Renal cortex interstitium (tissue), 15 donors: ENCODE results near the gene CDC14A. TPM values are rescaled to one million over a fixed set of nuclear protein-coding genes. Genes with fewer than 3 reads are reported as not detected.

Experiments used
- DNase-seq, 11 donors: peaks; one replicate each; pipeline ENCODE4 v3.0.0-alpha.2; 2013; ENCODE audit warnings: low read depth in 9 of 11, low spot score in 4 of 11; ENCODE audit errors: extremely low read depth in 1 of 11
- long read RNA-seq, 16 experiments: transcript quantifications; one replicate each; lab custom pipeline, GENCODE V29; 2026
- polyA plus RNA-seq, 3 donors: library from polyadenylated mRNA; unstranded; fragments of 120-200 nt; gene quantifications; one replicate each; pipeline ENCODE4 v1.2.1, GENCODE V29; 2013; ENCODE audit not compliant: insufficient read length in 3 of 3

CDC14A gene, protein sequence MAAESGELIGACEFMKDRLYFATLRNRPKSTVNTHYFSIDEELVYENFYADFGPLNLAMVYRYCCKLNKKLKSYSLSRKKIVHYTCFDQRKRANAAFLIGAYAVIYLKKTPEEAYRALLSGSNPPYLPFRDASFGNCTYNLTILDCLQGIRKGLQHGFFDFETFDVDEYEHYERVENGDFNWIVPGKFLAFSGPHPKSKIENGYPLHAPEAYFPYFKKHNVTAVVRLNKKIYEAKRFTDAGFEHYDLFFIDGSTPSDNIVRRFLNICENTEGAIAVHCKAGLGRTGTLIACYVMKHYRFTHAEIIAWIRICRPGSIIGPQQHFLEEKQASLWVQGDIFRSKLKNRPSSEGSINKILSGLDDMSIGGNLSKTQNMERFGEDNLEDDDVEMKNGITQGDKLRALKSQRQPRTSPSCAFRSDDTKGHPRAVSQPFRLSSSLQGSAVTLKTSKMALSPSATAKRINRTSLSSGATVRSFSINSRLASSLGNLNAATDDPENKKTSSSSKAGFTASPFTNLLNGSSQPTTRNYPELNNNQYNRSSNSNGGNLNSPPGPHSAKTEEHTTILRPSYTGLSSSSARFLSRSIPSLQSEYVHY
- 10 to 100 TPM; 27.2 to 31.8 (median 28.7) TPM for polyA plus RNA-seq
- long read RNA-seq, donor 1, partial matches to known transcripts: 0 of 3 reads
- long read RNA-seq, donor 1, other reads (novel, unspliced or antisense): 0 of 3 reads
- long read RNA-seq, donor 2, partial matches to known transcripts: 0 of 3 reads
- long read RNA-seq, donor 2, other reads (novel, unspliced or antisense): 0 of 3 reads
- long read RNA-seq, donor 3: 0 reads
- long read RNA-seq, donor 4, partial matches to known transcripts: 0 of 1 reads
- long read RNA-seq, donor 4, other reads (novel, unspliced or antisense): 0 of 1 reads
- long read RNA-seq, donor 5: 0 reads
- long read RNA-seq, donor 6, partial matches to known transcripts: 0 of 3 reads
- long read RNA-seq, donor 6, other reads (novel, unspliced or antisense): 0 of 3 reads
- long read RNA-seq, donor 7, partial matches to known transcripts: 0 of 3 reads
- long read RNA-seq, donor 7, other reads (novel, unspliced or antisense): 0 of 3 reads
- long read RNA-seq, donor 8, partial matches to known transcripts: 7 of 8 reads
- long read RNA-seq, donor 8, other reads (novel, unspliced or antisense): 0 of 8 reads
- long read RNA-seq, donor 9, partial matches to known transcripts: 0 of 2 reads
- long read RNA-seq, donor 9, other reads (novel, unspliced or antisense): 0 of 2 reads
- long read RNA-seq, donor 10, partial matches to known transcripts: 0 of 4 reads
- long read RNA-seq, donor 10, other reads (novel, unspliced or antisense): 0 of 4 reads
- long read RNA-seq, donor 11, partial matches to known transcripts: 0 of 2 reads
- long read RNA-seq, donor 11, other reads (novel, unspliced or antisense): 0 of 2 reads
- long read RNA-seq, donor 12, partial matches to known transcripts: 0 of 2 reads
- long read RNA-seq, donor 12, other reads (novel, unspliced or antisense): 0 of 2 reads
- long read RNA-seq, donor 13, full-length matches to known transcripts: 4 of 4 reads
- long read RNA-seq, donor 13, partial matches to known transcripts: 0 of 4 reads
- long read RNA-seq, donor 13, other reads (novel, unspliced or antisense): 0 of 4 reads
- long read RNA-seq, donor 14, full-length matches to known transcripts: 2 of 2 reads
- long read RNA-seq, donor 14, partial matches to known transcripts: 0 of 2 reads
- long read RNA-seq, donor 14, other reads (novel, unspliced or antisense): 0 of 2 reads
- long read RNA-seq, donor 15, partial matches to known transcripts: 0 of 2 reads
- long read RNA-seq, donor 15, other reads (novel, unspliced or antisense): 0 of 2 reads
- long read RNA-seq, donor 16, full-length matches to known transcripts: 10 of 24 reads
- long read RNA-seq, donor 16, partial matches to known transcripts: 14 of 24 reads
- long read RNA-seq, donor 16, other reads (novel, unspliced or antisense): 0 of 24 reads

- DNase-seq: peak; percentile 84 to 95 (median 90)
Observed at GRCh38 chr1:100352267-100353070, at the start of gene CDC14A. CDC14A (plus strand) TSS chr1:100352506; CDS start chr1:100352955, 449 bp downstream.

DNA sequence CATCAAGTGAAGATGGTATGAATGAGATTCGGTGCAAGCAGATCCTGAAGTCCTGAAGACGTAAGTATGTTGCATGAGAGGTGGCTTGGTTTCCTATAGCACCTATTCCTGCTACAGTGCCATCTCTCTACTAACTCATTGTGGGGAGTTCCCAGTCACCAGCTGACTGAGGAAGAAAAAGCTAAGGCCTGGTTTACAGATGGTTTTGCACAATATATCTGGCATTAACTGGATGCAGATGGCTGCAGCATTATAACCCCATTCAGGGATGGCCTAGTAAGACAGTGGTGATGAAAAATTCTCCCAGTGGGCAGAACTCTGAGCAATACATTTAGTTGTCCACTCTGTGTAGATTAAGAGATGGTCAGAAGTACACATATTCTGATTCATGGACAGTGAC, 49.6 kb upstream of the CDC14A start:
- no peak for DNase-seq

- DNase-seq: no peak
Observed at GRCh38 chr1:100304227-100304626, 48.1 kb upstream of the CDC14A start.

- DNase-seq: no peak
Observed at GRCh38 chr1:100304921-100305320, 47.4 kb upstream of the CDC14A start.

- no peak for DNase-seq
Observed at GRCh38 chr1:100305954-100306353, 46.4 kb upstream of the CDC14A start.

- DNase-seq: no peak
Observed at GRCh38 chr1:100306735-100307313, 45.5 kb upstream of the CDC14A start.

DNA sequence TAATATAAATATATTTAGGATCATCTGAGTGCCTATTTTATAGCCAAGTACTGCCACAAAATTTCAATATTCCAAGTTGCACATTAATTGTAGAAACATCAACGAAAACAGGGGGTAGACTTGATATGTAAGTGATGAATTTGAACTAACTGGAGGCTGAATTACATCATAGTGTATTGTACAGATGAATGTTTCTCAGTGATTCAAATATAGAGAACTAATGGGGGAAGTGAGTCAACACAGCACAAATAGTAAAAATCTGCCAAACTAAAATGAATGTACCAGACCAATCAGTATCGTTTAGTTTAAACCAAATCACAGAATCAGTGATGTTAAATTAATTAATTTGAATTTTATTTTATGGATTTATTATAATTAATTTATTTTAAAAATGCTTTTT, 43.5 kb upstream of the CDC14A start:
- no peak for DNase-seq

- no peak for DNase-seq
Observed at GRCh38 chr1:100309863-100310262, 42.4 kb upstream of the CDC14A start.

- DNase-seq: no peak
Observed at GRCh38 chr1:100313382-100313781, 38.9 kb upstream of the CDC14A start.

GRCh38 chr1:100316622-100317021, 35.7 kb upstream of the CDC14A start:
- no peak for DNase-seq

- DNase-seq: no peak
Observed at GRCh38 chr1:100320311-100321099, 31.8 kb upstream of the CDC14A start.

GRCh38 chr1:100321100-100321493, 31.2 kb upstream of the CDC14A start:
- DNase-seq: no peak

DNA sequence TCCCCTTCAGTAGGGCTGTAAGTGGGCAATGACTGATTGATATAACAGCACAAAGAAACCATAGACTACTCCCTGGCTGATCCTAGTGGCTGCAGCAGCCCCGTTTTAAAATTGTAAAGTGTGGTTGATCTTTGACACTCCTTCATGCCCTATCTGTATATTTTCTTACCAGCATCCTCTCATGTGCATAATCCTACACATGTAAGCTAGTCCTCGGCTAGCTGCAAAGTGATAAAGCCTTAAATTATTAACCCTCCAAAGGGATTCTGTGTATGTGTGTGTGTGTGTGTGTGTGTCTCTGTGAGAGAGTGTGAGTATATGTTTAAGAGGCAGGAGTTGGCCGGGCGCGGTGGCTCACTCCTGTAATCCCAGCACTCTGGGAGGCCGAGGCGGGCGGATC, 30.8 kb upstream of the CDC14A start:
- no peak for DNase-seq

- peak in 1 of 11 donors; percentile 3 for DNase-seq
Observed at GRCh38 chr1:100322436-100323211, 29.7 kb upstream of the CDC14A start.

DNA sequence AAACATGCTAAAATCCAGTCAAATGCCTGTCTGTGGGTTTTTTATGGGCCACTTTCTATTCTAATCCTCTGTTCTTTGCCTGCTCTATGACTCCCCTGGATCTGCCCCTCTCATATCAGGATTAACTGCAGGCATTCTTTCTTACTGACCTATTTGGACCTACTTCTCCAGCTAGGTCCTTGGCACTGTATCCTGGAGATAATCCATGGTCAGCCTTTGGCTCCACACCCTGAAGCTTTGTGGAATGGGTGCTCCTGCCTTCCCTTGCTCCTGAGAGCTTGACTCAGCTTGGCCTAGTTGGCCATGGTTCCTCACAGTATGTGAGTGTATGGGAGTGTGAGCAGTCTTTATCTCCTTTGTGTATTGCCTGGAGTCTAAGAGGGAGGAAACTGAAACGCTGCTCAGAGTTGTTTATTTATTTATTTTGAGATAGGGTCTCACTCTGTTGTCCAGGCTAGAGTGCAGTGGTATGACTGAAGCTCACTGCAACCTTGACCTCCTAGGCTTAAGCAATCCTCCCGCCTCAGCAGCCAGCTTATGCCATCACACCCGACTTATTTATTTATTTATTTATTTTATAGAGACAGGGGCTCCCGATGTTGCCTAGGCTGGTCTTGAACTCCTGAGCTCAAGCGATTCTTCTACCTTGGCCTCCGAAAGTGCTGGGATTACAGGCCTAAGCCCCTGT, 28.7 kb upstream of the CDC14A start:
- DNase-seq: no peak
